ENCODE results near the gene ARSK.

DNA sequence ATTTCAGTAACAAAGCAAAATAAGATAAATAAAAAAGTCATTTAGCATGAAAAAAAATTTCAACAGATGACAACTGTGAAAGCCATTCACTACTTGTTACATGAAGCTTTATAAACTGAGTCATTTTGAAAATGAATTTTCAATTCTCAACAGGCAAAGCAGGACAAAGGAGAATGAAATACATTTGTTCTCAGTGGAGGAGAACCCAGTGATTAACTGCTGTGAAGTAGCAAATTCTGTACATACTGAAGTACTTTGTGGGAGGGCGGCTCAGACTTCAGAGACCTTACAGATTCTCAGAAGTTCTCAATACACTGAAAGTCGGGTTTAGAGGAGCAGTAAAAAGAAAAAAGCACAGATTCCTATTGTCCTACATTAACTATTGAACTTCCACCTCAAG is 21.8 kb upstream of the ARSK start:
- TF ChIP-seq POLR2AphosphoS5 (IDR thresholded peaks at IDR 0.05) = no peak
- TF ChIP-seq, protein P1, sequence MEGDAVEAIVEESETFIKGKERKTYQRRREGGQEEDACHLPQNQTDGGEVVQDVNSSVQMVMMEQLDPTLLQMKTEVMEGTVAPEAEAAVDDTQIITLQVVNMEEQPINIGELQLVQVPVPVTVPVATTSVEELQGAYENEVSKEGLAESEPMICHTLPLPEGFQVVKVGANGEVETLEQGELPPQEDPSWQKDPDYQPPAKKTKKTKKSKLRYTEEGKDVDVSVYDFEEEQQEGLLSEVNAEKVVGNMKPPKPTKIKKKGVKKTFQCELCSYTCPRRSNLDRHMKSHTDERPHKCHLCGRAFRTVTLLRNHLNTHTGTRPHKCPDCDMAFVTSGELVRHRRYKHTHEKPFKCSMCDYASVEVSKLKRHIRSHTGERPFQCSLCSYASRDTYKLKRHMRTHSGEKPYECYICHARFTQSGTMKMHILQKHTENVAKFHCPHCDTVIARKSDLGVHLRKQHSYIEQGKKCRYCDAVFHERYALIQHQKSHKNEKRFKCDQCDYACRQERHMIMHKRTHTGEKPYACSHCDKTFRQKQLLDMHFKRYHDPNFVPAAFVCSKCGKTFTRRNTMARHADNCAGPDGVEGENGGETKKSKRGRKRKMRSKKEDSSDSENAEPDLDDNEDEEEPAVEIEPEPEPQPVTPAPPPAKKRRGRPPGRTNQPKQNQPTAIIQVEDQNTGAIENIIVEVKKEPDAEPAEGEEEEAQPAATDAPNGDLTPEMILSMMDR (IDR thresholded peaks at IDR 0.05) = no peak
- TF ChIP-seq POLR2A (IDR thresholded peaks at IDR 0.05) = no peak
- TF ChIP-seq EP300 (IDR thresholded peaks at IDR 0.05) = no peak

Data from sigmoid colon (tissue), 4 donors.